PC-9 (cell line): Measurements from ENCODE around the gene NHLRC4. TPM values are rescaled to one million over a fixed set of nuclear protein-coding genes. Genes with fewer than 3 reads are reported as not detected.

ENCODE experiments used
- BruUV-seq: library from RNA; stranded (reverse); fragments of 400-500 nt; replicated peaks from 2 replicates; lab custom pipeline; 2021; lab: Mats Ljungman, UMichigan
- CTCF ChIA-PET: fragments of 300-600 bp; sonication (Branson Sonifier 250); formaldehyde crosslinking; loops from one replicate; lab custom pipeline; 2022; ENCODE audit warnings: antibody characterized with exemption; lab: Charles Lee
- POLR2A ChIA-PET: fragments of 300-600 bp; sonication (Branson Sonifier 250); formaldehyde crosslinking; loops from one replicate; lab custom pipeline; 2022; ENCODE audit warnings: antibody characterized with exemption; ENCODE audit not compliant: unreplicated experiment; lab: Charles Lee
- DNase-seq, 2 experiments: peaks; one replicate each; pipeline versions ENCODE4 v3.0.0 to v3.0.0-alpha.2; 2015 to 2022; ENCODE audit warnings: mixed read lengths in 1 of 2
- H2AFZ ChIP-seq: fragments of 200-600 bp; sonication (generic); 2 replicates; pipeline ENCODE4 v1.8.1; 2017; ENCODE audit warnings: antibody characterized with exemption
- H3F3A ChIP-seq: fragments of 200-600 bp; sonication (generic); 2 replicates; pipeline ENCODE4 v1.8.1; 2017; ENCODE audit warnings: antibody characterized with exemption, mild to moderate bottlenecking, low read depth; ENCODE audit not compliant: insufficient read depth
- H3K27ac ChIP-seq: fragments of 200-600 bp; sonication (generic); 2 replicates; pipeline ENCODE4 v1.6.1; 2016; ENCODE audit warnings: mixed run types
- H3K27me3 ChIP-seq: fragments of 200-600 bp; sonication (generic); 2 replicates; pipeline ENCODE4 v1.6.1; 2016; ENCODE audit warnings: low read depth, mixed run types; ENCODE audit not compliant: insufficient read depth
- H3K36me3 ChIP-seq: fragments of 200-600 bp; sonication (generic); 2 replicates; pipeline ENCODE4 v1.6.1; 2016; ENCODE audit warnings: low read depth, mixed run types
- H3K4me1 ChIP-seq: fragments of 200-600 bp; sonication (generic); replicated peaks from 2 replicates; pipeline ENCODE4 v1.6.1; 2016; ENCODE audit warnings: mixed run types; ENCODE audit not compliant: insufficient read depth
- H3K4me2 ChIP-seq: fragments of 200-600 bp; sonication (generic); 2 replicates; pipeline ENCODE4 v1.6.1; 2017; ENCODE audit warnings: mixed run types
- H3K4me3 ChIP-seq: fragments of 200-600 bp; sonication (generic); 2 replicates; pipeline ENCODE4 v1.6.1; 2016; ENCODE audit warnings: mixed run types
- H3K79me2 ChIP-seq: fragments of 200-600 bp; sonication (generic); 2 replicates; pipeline ENCODE4 v1.6.1; 2017; ENCODE audit warnings: low read depth, mixed run types
- H3K9me2 ChIP-seq: fragments of 200-600 bp; sonication (generic); 2 replicates; pipeline ENCODE4 v1.8.1; 2017; ENCODE audit warnings: mild to moderate bottlenecking; ENCODE audit not compliant: insufficient read depth
- H3K9me3 ChIP-seq: fragments of 200-600 bp; sonication (generic); 2 replicates; pipeline ENCODE4 v1.8.1; 2016; ENCODE audit warnings: low read depth; ENCODE audit not compliant: insufficient read depth
- H4K20me1 ChIP-seq: fragments of 200-600 bp; sonication (generic); 2 replicates; pipeline ENCODE4 v1.8.1; 2017; ENCODE audit not compliant: insufficient read depth
- EZH2 ChIP-seq: fragments of 200-600 bp; sonication (generic); IDR thresholded peaks from 2 replicates; pipeline ENCODE4 v1.8.0; 2017; ENCODE audit warnings: antibody characterized with exemption, low read depth
- intact Hi-C: fragments of 100-400 bp; cut with micrococcal nuclease; formaldehyde crosslinking; loops from one replicate; pipeline ENCODE4 v1.10.0; 2022; ENCODE audit not compliant: unreplicated experiment
- total RNA-seq: library from RNA; stranded (reverse); gene quantifications from 2 replicates; pipeline ENCODE4 v1.2.3, GENCODE V29; 2021
- TF ChIP-seq, protein P1 (sequence below): fragments of 200-600 bp; sonication (generic); conservative IDR thresholded peaks from 2 replicates; pipeline ENCODE4 v1.6.1; 2017; ENCODE audit warnings: mixed run types, antibody characterized with exemption, mild to moderate bottlenecking, moderate library complexity

The NHLRC4 gene
- total RNA-seq, 1 experiment from 2014 or later, result not detected

- ChIA-PET POLR2A (no interaction called here), CTCF (interaction anchor here (0.6 kb wide), 1 partner anchor 54 kb away, joined by 3 read pairs; no protein-coding TSS in a partner anchor)
- no peaks in the 10 kb centered on the region for H3K9me2 ChIP-seq
- no peaks in the 10 kb centered on the region for H3K36me3 ChIP-seq
- no peaks in the 10 kb centered on the region for H3K9me3 ChIP-seq
- H3K27me3 ChIP-seq, result no peaks in the 10 kb centered on the region
- H3F3A ChIP-seq, result peaks cover 7% of the 10 kb centered on the region; the same call in 1 of the 2 replicates
- no peak overlapping the region for H3K4me2 ChIP-seq
- H3K4me3 ChIP-seq, result no peak overlapping the region
- TF ChIP-seq EZH2, result no peak
- TF ChIP-seq, protein P1, sequence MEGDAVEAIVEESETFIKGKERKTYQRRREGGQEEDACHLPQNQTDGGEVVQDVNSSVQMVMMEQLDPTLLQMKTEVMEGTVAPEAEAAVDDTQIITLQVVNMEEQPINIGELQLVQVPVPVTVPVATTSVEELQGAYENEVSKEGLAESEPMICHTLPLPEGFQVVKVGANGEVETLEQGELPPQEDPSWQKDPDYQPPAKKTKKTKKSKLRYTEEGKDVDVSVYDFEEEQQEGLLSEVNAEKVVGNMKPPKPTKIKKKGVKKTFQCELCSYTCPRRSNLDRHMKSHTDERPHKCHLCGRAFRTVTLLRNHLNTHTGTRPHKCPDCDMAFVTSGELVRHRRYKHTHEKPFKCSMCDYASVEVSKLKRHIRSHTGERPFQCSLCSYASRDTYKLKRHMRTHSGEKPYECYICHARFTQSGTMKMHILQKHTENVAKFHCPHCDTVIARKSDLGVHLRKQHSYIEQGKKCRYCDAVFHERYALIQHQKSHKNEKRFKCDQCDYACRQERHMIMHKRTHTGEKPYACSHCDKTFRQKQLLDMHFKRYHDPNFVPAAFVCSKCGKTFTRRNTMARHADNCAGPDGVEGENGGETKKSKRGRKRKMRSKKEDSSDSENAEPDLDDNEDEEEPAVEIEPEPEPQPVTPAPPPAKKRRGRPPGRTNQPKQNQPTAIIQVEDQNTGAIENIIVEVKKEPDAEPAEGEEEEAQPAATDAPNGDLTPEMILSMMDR, result no peak
- no peak overlapping the region for H2AFZ ChIP-seq
- H3K27ac ChIP-seq, result no peak overlapping the region
- intact Hi-C loops, result no loop called here
- BruUV-seq, result TSS peak; percentile 13
- H3K4me1 ChIP-seq, result peaks cover 12% of the 10 kb centered on the region
- peaks cover 30% of the 10 kb centered on the region for H3K79me2 ChIP-seq
- peaks cover 7% of the 10 kb centered on the region for H4K20me1 ChIP-seq
- DNase-seq, result no peak
Measured at GRCh38 chr16:586047-586644, 19.3 kb downstream of the NHLRC4 start.

DNA sequence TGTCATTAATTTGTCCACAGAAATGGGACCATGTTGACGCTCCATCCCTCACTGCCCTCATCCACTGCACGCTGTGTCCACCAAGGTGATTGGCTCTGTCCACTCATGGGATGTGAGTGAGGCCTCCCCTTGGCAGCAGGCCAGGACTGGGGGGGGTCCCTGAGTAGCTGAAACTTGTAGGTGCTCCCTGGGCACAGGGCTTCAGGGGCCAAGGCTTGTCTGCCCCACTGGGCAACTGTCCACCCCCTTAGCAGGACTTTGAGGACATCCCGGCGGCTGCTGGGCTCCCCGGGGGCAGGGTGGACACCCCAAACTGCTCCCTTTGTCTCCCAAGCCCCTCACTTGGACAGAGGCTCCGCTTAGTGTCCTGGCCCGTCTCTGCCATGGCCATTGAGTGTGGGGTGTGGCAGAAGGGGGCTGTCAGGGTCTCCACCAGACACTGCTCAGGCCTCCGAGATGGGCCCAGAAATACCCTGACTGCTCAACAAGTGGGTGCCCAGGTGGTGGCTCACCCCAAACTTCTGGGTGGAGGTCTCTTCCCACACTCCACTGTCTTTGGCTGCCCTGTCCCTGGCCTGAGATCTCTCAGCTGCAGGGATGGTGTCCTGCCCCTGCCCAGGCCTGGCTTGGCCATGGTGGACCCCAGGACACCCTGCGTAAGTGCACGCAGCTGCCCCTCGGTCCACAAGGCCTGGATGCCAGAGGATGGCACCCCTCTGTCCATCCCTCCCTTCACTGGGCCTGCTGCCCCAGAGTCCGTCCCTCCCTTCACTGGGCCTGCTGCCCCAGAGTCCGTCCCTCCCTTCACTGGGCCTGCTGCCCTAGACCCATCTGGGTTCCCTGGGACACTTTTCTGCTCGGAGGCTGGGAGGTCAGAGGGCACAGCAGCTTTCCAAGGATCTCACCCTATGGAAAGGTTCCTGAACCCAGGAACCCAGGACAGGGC is 20.1 kb downstream of the NHLRC4 start:
- Histone ChIP-seq H2AFZ (no peak overlapping the region), H3K4me1 (peaks cover 20% of the 10 kb centered on the region), H3K79me2 (peaks cover 38% of the 10 kb centered on the region), H4K20me1 (peaks cover 13% of the 10 kb centered on the region), H3K27ac (no peak overlapping the region), H3K4me3 (peak overlapping the region; percentile 79; the same call in 1 of the 2 replicates), H3K4me2 (peak overlapping the region; percentile 84), H3F3A (peaks cover 14% of the 10 kb centered on the region), H3K36me3 (no peaks in the 10 kb centered on the region), H3K27me3 (no peaks in the 10 kb centered on the region), H3K9me2 (no peaks in the 10 kb centered on the region), H3K9me3 (no peaks in the 10 kb centered on the region)
- CTCF ChIA-PET, result interaction anchor here (0.7 kb wide), 1 partner anchor 203 kb away, joined by 5 read pairs; no protein-coding TSS in a partner anchor
- intact Hi-C loops, result no loop called here
- BruUV-seq, result no TSS peak
- DNase-seq, result no peak
- no peak for TF ChIP-seq EZH2
- TF ChIP-seq, protein P1, result no peak
- POLR2A ChIA-PET, result no interaction called here

- H4K20me1 ChIP-seq, result peaks cover 26% of the 10 kb centered on the region
- H3K27ac ChIP-seq, result peak overlapping the region; percentile 78
- no peaks in the 10 kb centered on the region for H3K27me3 ChIP-seq
- peak overlapping the region; percentile 79 for H3K4me3 ChIP-seq
- H3K36me3 ChIP-seq, result no peaks in the 10 kb centered on the region
- intact Hi-C loops, result loop anchor here (2.0 kb wide), 1 partner anchor 54 kb away; no protein-coding TSS in a partner anchor
- H3K79me2 ChIP-seq, result peaks cover 44% of the 10 kb centered on the region
- peaks cover 35% of the 10 kb centered on the region for H3K4me1 ChIP-seq
- H3K9me2 ChIP-seq, result no peaks in the 10 kb centered on the region
- H2AFZ ChIP-seq, result peak overlapping the region; percentile 80
- H3K9me3 ChIP-seq, result no peaks in the 10 kb centered on the region
- H3F3A ChIP-seq, result peaks cover 31% of the 10 kb centered on the region
- peak overlapping the region; percentile 84 for H3K4me2 ChIP-seq
- peak; percentile 50 to 55 for DNase-seq
- TF ChIP-seq, protein P1, result no peak
- TF ChIP-seq EZH2, result no peak
- no TSS peak for BruUV-seq
- ChIA-PET CTCF (no interaction called here), POLR2A (interaction anchor here (0.6 kb wide), 1 partner anchor 186 kb away, joined by 3 read pairs; no protein-coding TSS in a partner anchor)
Measured at GRCh38 chr16:588639-588888, 21.8 kb downstream of the NHLRC4 start.
